HCT116 (cell line): ENCODE measurements around the gene METTL21A. TPM values are rescaled to one million over a fixed set of nuclear protein-coding genes. Genes with fewer than 3 reads are reported as not detected.

ENCODE experiments used
- ATAC-seq: fragments of 200-7000 bp; cut with Tn5 transposase; 2 replicates; pipeline ENCODE4 v1.9.1; 2020; ENCODE audit warnings: mild to moderate bottlenecking, moderate library complexity
- BruUV-seq: library from RNA; stranded (reverse); fragments of 400-500 nt; replicated peaks from 2 replicates; lab custom pipeline; 2021; lab: Mats Ljungman, UMichigan
- CTCF ChIA-PET: fragments of 300-600 bp; sonication (Branson Sonifier 250); formaldehyde crosslinking; loops from one replicate; lab custom pipeline; 2021; ENCODE audit warnings: antibody characterized with exemption; lab: Charles Lee
- POLR2A ChIA-PET: fragments of 300-600, 350-600 bp; sonication (Branson Sonifier 250); formaldehyde crosslinking; loops from one replicate; lab custom pipeline; 2021; ENCODE audit warnings: antibody characterized with exemption; lab: Charles Lee
- RAD21 ChIA-PET, 2 experiments: fragments of 300-600 bp; sonication (Branson Sonifier 250); formaldehyde crosslinking; loops; one replicate each; lab custom pipeline; 2023; ENCODE audit warnings: low total read pairs in 2 of 2; ENCODE audit not compliant: uncharacterized antibody in 2 of 2, unreplicated experiment in 2 of 2, low non-redundant PET in 1 of 2; lab: Charles Lee
- DNase-seq: peaks from one replicate; pipeline ENCODE4 v3.0.0-alpha.2; 2010; ENCODE audit warnings: low read depth, low spot score
- H2AFZ ChIP-seq: fragments of 200-600 bp; shearing (Covaris generic), sonication (generic); 2 replicates; pipeline ENCODE4 v1.6.1; 2017; ENCODE audit warnings: low read depth, mixed run types, mixed read lengths, antibody characterized with exemption, low read length; ENCODE audit not compliant: poor library complexity, severe bottlenecking
- H3K27ac ChIP-seq: 2 replicates; pipeline ENCODE4 v1.5.1; 2012; ENCODE audit warnings: low read depth, low read length
- H3K27me3 ChIP-seq: fragments of 200-600 bp; sonication (generic); 2 replicates; pipeline ENCODE4 v1.6.1; 2016; ENCODE audit warnings: mixed run types, low read length, mixed read lengths; ENCODE audit not compliant: insufficient read depth
- H3K36me3 ChIP-seq, 2 experiments: fragments of 200-500 bp in 1 of 2; fragments of 200-600 bp in 1 of 2; sonication (Bioruptor generic) in 1 of 2; sonication (generic) in 1 of 2; 2 replicates each; pipeline versions ENCODE4 v1.5.1 to v1.6.1; 2014 to 2016; ENCODE audit warnings: low read length in 2 of 2, inconsistent platforms in 1 of 2, mixed read lengths in 1 of 2, mixed run types in 1 of 2; ENCODE audit not compliant: insufficient read depth in 2 of 2, control insufficient read depth in 1 of 2
- H3K4me1 ChIP-seq, 2 experiments: fragments of 200-600 bp in 1 of 2; sonication (generic) in 1 of 2; 2 replicates each; pipeline versions ENCODE4 v1.5.1 to v1.6.1; 2012 to 2017; ENCODE audit warnings: low read length in 2 of 2, inconsistent platforms in 1 of 2, mild to moderate bottlenecking in 1 of 2, mixed read lengths in 1 of 2, mixed run types in 1 of 2, moderate library complexity in 1 of 2; ENCODE audit not compliant: insufficient read depth in 2 of 2, control insufficient read depth in 1 of 2
- H3K4me2 ChIP-seq: fragments of 200-600 bp; sonication (generic); 2 replicates; pipeline ENCODE4 v1.6.1; 2017; ENCODE audit warnings: mixed run types, low read length, mixed read lengths
- H3K4me3 ChIP-seq, 2 experiments: fragments of 200-600 bp in 1 of 2; sonication (generic) in 1 of 2; replicated peaks in 1 of 2; 2 replicates each; pipeline ENCODE4 v1.5.1; 2011 to 2016; ENCODE audit warnings: low read length in 2 of 2, control low read depth in 1 of 2, low read depth in 1 of 2, mild to moderate bottlenecking in 1 of 2, mixed read lengths in 1 of 2, mixed run types in 1 of 2
- H3K79me2 ChIP-seq: fragments of 200-600 bp; sonication (generic); 2 replicates; pipeline ENCODE4 v1.6.1; 2017; ENCODE audit warnings: mild to moderate bottlenecking, mixed run types, low read length, moderate library complexity, mixed read lengths; ENCODE audit not compliant: insufficient read depth
- H3K9ac ChIP-seq: fragments of 200-600 bp; sonication (generic); 2 replicates; pipeline ENCODE4 v1.6.1; 2016; ENCODE audit warnings: low read length, mixed read lengths
- H3K9me2 ChIP-seq: fragments of 200-600 bp; sonication (generic), shearing (Covaris generic); 2 replicates; pipeline ENCODE4 v1.6.1; 2017; ENCODE audit warnings: mixed run types, mild to moderate bottlenecking, moderate library complexity; ENCODE audit not compliant: insufficient read depth
- H3K9me3 ChIP-seq, 2 experiments: fragments of 200-500 bp in 1 of 2; fragments of 200-600 bp in 1 of 2; sonication (Bioruptor generic) in 1 of 2; sonication (generic) in 1 of 2; 2 replicates each; pipeline ENCODE4 v1.6.1; 2014 to 2017; ENCODE audit warnings: low read length in 2 of 2, mixed read lengths in 2 of 2, inconsistent platforms in 1 of 2, low read depth in 1 of 2, mild to moderate bottlenecking in 1 of 2, mixed run types in 1 of 2, moderate library complexity in 1 of 2; ENCODE audit not compliant: control insufficient read depth in 1 of 2, insufficient read depth in 1 of 2
- H4K20me1 ChIP-seq: fragments of 200-600 bp; sonication (generic), shearing (Covaris generic); 2 replicates; pipeline ENCODE4 v1.6.1; 2017; ENCODE audit warnings: mixed run types, mild to moderate bottlenecking, moderate library complexity; ENCODE audit not compliant: insufficient read depth
- CBX3 ChIP-seq: IDR thresholded peaks from 2 replicates; pipeline ENCODE4 v1.6.1; 2012; ENCODE audit warnings: low read depth
- CTCF ChIP-seq, 3 experiments: fragments of 200-600 bp in 1 of 3; sonication (generic) in 1 of 3; IDR thresholded peaks in 2 of 3; conservative IDR thresholded peaks in 1 of 3; 2 replicates each; pipeline ENCODE4 v1.5.1; 2012 to 2017; ENCODE audit warnings: low read depth in 2 of 3, low read length in 2 of 3, antibody characterized with exemption in 1 of 3, borderline replicate concordance in 1 of 3, control low read depth in 1 of 3, mild to moderate bottlenecking in 1 of 3, mixed read lengths in 1 of 3, mixed run types in 1 of 3, moderate library complexity in 1 of 3; ENCODE audit not compliant: insufficient read depth in 1 of 3
- ELF1 ChIP-seq: IDR thresholded peaks from 2 replicates; pipeline ENCODE4 v1.6.1; 2012; ENCODE audit warnings: low read depth, borderline replicate concordance
- MAX ChIP-seq: IDR thresholded peaks from 2 replicates; pipeline ENCODE4 v1.6.1; 2012
- POLR2A ChIP-seq: IDR thresholded peaks from 2 replicates; pipeline ENCODE4 v1.7.0; 2011; ENCODE audit warnings: borderline replicate concordance; ENCODE audit not compliant: insufficient read depth, insufficient read length; ENCODE audit errors: extremely low read depth
- POLR2AphosphoS5 ChIP-seq: IDR thresholded peaks from 2 replicates; pipeline ENCODE4 v1.6.1; 2011; ENCODE audit warnings: mild to moderate bottlenecking, low read depth, low read length, moderate library complexity
- RAD21 ChIP-seq: IDR thresholded peaks from 2 replicates; pipeline ENCODE4 v1.6.1; 2012; ENCODE audit warnings: low read depth, mild to moderate bottlenecking
- SIN3A ChIP-seq: IDR thresholded peaks from 2 replicates; pipeline ENCODE4 v1.6.1; 2012; ENCODE audit warnings: low read depth
- TCF7L2 ChIP-seq: IDR thresholded peaks from 2 replicates; pipeline ENCODE4 v1.7.0; 2011; ENCODE audit warnings: borderline replicate concordance, inconsistent platforms; ENCODE audit not compliant: insufficient read depth, insufficient read length; ENCODE audit errors: extremely low read depth
- YY1 ChIP-seq: IDR thresholded peaks from 2 replicates; pipeline ENCODE4 v1.6.1; 2011; ENCODE audit warnings: low read length, low read depth, moderate library complexity, mild to moderate bottlenecking; ENCODE audit not compliant: insufficient replicate concordance; ENCODE audit errors: extremely low read depth
- ZBTB33 ChIP-seq: IDR thresholded peaks from 2 replicates; pipeline ENCODE4 v1.6.1; 2011; ENCODE audit warnings: mild to moderate bottlenecking, low read length, moderate library complexity; ENCODE audit not compliant: insufficient replicate concordance; ENCODE audit errors: extremely low read depth
- intact Hi-C: fragments of 100-400 bp; cut with micrococcal nuclease; formaldehyde crosslinking; loops from 2 replicates; pipeline ENCODE4 v1.10.0; 2022
- total RNA-seq: library from RNA; stranded (reverse); gene quantifications from one replicate; pipeline ENCODE4 v1.2.1, GENCODE V29; 2021; ENCODE audit not compliant: unreplicated experiment

The METTL21A gene
- total RNA-seq, 1 experiment from 2014 or later: 25.7 TPM

GRCh38 chr2:207635468-207636200, 10.4 kb upstream of the METTL21A start:
- Histone ChIP-seq H3K9ac (no peak overlapping the region), H3K27me3 (no peaks in the 10 kb centered on the region), H3K9me3 (no peaks in the 10 kb centered on the region), H3K36me3 (no peaks in the 10 kb centered on the region), H3K27ac (no peak overlapping the region), H4K20me1 (no peaks in the 10 kb centered on the region), H3K4me1 (peaks cover 16 to 24% of the 10 kb centered on the region in 2 experiments), H3K4me3 (no peak overlapping the region), H2AFZ (no peak overlapping the region), H3K79me2 (no peaks in the 10 kb centered on the region), H3K4me2 (no peak overlapping the region), H3K9me2 (no peaks in the 10 kb centered on the region)
- TF ChIP-seq SIN3A (no peak), CTCF (IDR thresholded peaks at IDR 0.05 in 2 of 3, conservative IDR thresholded peaks at IDR 0.05 in 1 of 3; ENCODE audit: borderline replicate concordance in 1 of 3, insufficient read depth in 1 of 3, low read depth in 2 of 3, low read length in 2 of 3) (no peak), CBX3 (no peak), POLR2AphosphoS5 (no peak), ZBTB33 (no peak), MAX (no peak), POLR2A (no peak), ELF1 (no peak), TCF7L2 (no peak), YY1 (no peak), RAD21 (no peak)
- no peak for ATAC-seq
- ChIA-PET RAD21 (no interaction called here), CTCF (interaction anchor here (3.1 kb wide), 1 partner anchor 9 kb away, joined by 8 read pairs; no protein-coding TSS in a partner anchor), POLR2A (no interaction called here)
- no TSS peak for BruUV-seq
- intact Hi-C loops: no loop called here
- DNase-seq: no peak
